K562 (cell line): Measurements from ENCODE around the gene MAGI2. TPM values are rescaled to one million over a fixed set of nuclear protein-coding genes. Genes with fewer than 3 reads are reported as not detected.

Source experiments
- ADNP ChIP-seq: fragments of 200-800 bp; sonication (Bioruptor generic); IDR thresholded peaks from 2 replicates; pipeline ENCODE4 v1.6.1; 2016; ENCODE audit warnings: missing genetic modification characterization, missing compliant biosample characterization
- HLTF ChIP-seq: fragments of 450-650 bp; IDR thresholded peaks from 2 replicates; pipeline ENCODE4 v1.6.1; 2016
- PHF20 ChIP-seq: fragments of 450-650 bp; IDR thresholded peaks from 2 replicates; pipeline ENCODE4 v1.6.1; 2018; ENCODE audit not compliant: partially characterized antibody
- PHF8 ChIP-seq: fragments of 200-600 bp; sonication (generic); IDR thresholded peaks from 2 replicates; pipeline ENCODE4 v1.6.1; 2012; ENCODE audit warnings: mixed run types, mild to moderate bottlenecking, inconsistent platforms, low read length, moderate library complexity, borderline replicate concordance
- SLC30A9 ChIP-seq: fragments of 250-450 bp; sonication (Bioruptor Pico); IDR thresholded peaks from 2 replicates; pipeline ENCODE4 v1.8.0; 2022; ENCODE audit warnings: mild to moderate bottlenecking, moderate library complexity
- ZFP30 ChIP-seq: fragments of 250-450 bp; sonication (Bioruptor Pico); IDR thresholded peaks from 2 replicates; pipeline ENCODE4 v1.8.0; 2022; ENCODE audit warnings: moderate library complexity, mild to moderate bottlenecking, inconsistent platforms, borderline replicate concordance
- ZFP36 ChIP-seq: fragments of 150-350 bp; IDR thresholded peaks from 2 replicates; pipeline ENCODE4 v1.6.1; 2018; ENCODE audit warnings: low read length, low read depth; ENCODE audit not compliant: partially characterized antibody
- polyA plus RNA-seq, 8 experiments: library from polyadenylated mRNA; depleted of rRNA in 4 of 8; stranded (reverse) in 5 of 8; unstranded in 3 of 8; fragments of >200 nt; fragmentation: Nextera tagmentation in 2 of 8; fragmentation: Illumina TruSeq in 1 of 8; extraction: Ambion mirVana in 2 of 8; extraction: Trizol in 1 of 8; gene quantifications; 2 replicates each; pipeline versions ENCODE4 v1.2.1 to v1.2.3, GENCODE V29; 2011 to 2014; ENCODE audit warnings: inconsistent platforms in 1 of 8, missing spikeins in 1 of 8
- total RNA-seq, 7 experiments: library from RNA; depleted of rRNA in 6 of 7; stranded (reverse); fragments of >200 nt in 6 of 7; fragmentation: Illumina TruSeq in 2 of 7; extraction: Trizol in 2 of 7; gene quantifications; 2 replicates each; pipeline versions ENCODE4 v1.2.1 to v1.2.3, GENCODE V29; 2011 to 2021; ENCODE audit warnings: low replicate concordance in 1 of 7
- TF ChIP-seq, protein P1 (sequence below), 2 experiments: IDR thresholded peaks; 2 replicates each; pipeline ENCODE4 v1.6.1; 2012; ENCODE audit warnings: improper control_type of control experiment in 2 of 2, low read depth in 2 of 2, low read length in 2 of 2, borderline replicate concordance in 1 of 2
- TF ChIP-seq, protein P2 (sequence below): fragments of 250-450 bp; sonication (Bioruptor Pico); IDR thresholded peaks from 2 replicates; pipeline ENCODE4 v1.4.0; 2020; ENCODE audit warnings: borderline replicate concordance

Gene MAGI2
- total and polyA plus RNA-seq, 9 of the 15 experiments (the other 6 are each of a cell fraction or from before 2014, with no cell fraction given) = 0.27 to 1.4 (median 0.70) TPM

DNA sequence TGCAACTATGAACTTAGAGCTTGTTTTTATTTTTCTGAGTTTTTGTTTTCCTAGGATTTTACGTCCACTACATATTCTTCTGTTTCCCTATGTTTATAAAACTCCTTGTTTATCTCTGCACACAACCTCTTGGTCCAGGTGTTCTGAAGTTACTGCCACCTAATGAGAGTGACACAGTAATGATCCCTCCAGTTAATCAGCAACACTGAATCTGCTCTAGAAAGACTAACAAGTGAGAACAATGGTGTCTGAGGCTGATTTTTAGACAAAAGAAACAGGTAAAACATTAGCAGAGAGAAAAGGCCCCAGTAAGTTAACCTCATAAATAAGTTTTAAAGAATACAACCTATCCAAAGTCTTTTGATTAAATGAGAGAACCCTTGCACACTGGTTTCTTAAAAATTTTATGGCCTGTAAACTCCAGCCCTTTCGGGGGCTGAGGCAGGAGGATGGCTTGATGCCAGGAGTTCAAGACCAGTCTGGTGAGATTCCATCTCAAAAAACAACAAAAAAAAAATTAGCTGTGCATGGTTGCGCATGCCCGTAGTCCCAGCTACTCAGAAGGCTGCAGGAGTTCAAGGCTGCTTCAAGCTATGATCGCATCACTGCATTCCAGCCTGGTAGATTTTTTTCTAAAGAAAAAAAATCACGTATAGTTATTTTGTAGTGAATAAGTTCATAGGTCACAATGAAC, 397.6 kb downstream of the MAGI2 start (continued):
- TF ChIP-seq, protein P1, sequence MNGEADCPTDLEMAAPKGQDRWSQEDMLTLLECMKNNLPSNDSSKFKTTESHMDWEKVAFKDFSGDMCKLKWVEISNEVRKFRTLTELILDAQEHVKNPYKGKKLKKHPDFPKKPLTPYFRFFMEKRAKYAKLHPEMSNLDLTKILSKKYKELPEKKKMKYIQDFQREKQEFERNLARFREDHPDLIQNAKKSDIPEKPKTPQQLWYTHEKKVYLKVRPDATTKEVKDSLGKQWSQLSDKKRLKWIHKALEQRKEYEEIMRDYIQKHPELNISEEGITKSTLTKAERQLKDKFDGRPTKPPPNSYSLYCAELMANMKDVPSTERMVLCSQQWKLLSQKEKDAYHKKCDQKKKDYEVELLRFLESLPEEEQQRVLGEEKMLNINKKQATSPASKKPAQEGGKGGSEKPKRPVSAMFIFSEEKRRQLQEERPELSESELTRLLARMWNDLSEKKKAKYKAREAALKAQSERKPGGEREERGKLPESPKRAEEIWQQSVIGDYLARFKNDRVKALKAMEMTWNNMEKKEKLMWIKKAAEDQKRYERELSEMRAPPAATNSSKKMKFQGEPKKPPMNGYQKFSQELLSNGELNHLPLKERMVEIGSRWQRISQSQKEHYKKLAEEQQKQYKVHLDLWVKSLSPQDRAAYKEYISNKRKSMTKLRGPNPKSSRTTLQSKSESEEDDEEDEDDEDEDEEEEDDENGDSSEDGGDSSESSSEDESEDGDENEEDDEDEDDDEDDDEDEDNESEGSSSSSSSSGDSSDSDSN (IDR thresholded peaks at IDR 0.05; ENCODE audit: borderline replicate concordance in 1 of 2, low read depth in 2 of 2, low read length in 2 of 2) = no peak
- no peak for TF ChIP-seq PHF8
- no peak for TF ChIP-seq ZFP36
- TF ChIP-seq, protein P2, sequence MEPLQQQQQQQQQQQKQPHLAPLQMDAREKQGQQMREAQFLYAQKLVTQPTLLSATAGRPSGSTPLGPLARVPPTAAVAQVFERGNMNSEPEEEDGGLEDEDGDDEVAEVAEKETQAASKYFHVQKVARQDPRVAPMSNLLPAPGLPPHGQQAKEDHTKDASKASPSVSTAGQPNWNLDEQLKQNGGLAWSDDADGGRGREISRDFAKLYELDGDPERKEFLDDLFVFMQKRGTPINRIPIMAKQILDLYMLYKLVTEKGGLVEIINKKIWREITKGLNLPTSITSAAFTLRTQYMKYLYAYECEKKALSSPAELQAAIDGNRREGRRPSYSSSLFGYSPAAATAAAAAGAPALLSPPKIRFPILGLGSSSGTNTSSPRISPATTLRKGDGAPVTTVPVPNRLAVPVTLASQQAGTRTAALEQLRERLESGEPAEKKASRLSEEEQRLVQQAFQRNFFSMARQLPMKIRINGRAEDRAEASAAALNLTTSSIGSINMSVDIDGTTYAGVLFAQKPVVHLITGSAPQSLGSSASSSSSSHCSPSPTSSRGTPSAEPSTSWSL (CRISPR knock-in tag) = no peak
- no peak for TF ChIP-seq SLC30A9 (CRISPR knock-in tag)
- TF ChIP-seq PHF20 = no peak
- no peak for TF ChIP-seq ADNP (tag)
- TF ChIP-seq HLTF = no peak
- no peak for TF ChIP-seq ZFP30 (CRISPR knock-in tag)
- TF ChIP-seq, all 486 proteins: peak for 0
